GM21786 (cell line): Measurements from ENCODE around the gene VASH2.
"Not testable (repeated sequence)": the region's sequence is repeated elsewhere in the genome, so short reads cannot be mapped to it uniquely, and the experiment has no call there.

Experiments
- ATAC-seq: cut with Tn5 transposase; IDR thresholded peaks from one replicate; pipeline ENCODE4 v1.9.1; 2021; ENCODE audit not compliant: unreplicated experiment

Gene VASH2

GRCh38 chr1:212950243-212951125 is at the start of gene VASH2:
TSS of gene VASH2 (plus strand) at chr1:212950541. CDS start at chr1:212951543, 1,002 bp downstream.
- ATAC-seq: peak; percentile 91

GRCh38 chr1:212901290-212901689 is 49.1 kb upstream of the VASH2 start:
- ATAC-seq: no peak

- no peak for ATAC-seq
These were observed 48.3 kb upstream of the VASH2 start for GRCh38 chr1:212902054-212902453.

- no peak for ATAC-seq
These were observed 46.7 kb upstream of the VASH2 start for GRCh38 chr1:212903664-212904063.

GRCh38 chr1:212908071-212908470 is 42.3 kb upstream of the VASH2 start:
- ATAC-seq: not testable (repeated sequence)

- ATAC-seq: no peak
These were observed 41.4 kb upstream of the VASH2 start for GRCh38 chr1:212908971-212909370.

- no peak for ATAC-seq
These were observed 40.7 kb upstream of the VASH2 start for GRCh38 chr1:212909652-212910063.

GRCh38 chr1:212910213-212910612 is 40.1 kb upstream of the VASH2 start:
- ATAC-seq: not testable (repeated sequence)

GRCh38 chr1:212913638-212914037 is 36.7 kb upstream of the VASH2 start:
- not testable (repeated sequence) for ATAC-seq

GRCh38 chr1:212914110-212914509 is 36.2 kb upstream of the VASH2 start:
- not testable (repeated sequence) for ATAC-seq

GRCh38 chr1:212914789-212915188 is 35.6 kb upstream of the VASH2 start:
- no peak for ATAC-seq

- no peak for ATAC-seq
These were observed 34.9 kb upstream of the VASH2 start for GRCh38 chr1:212915245-212916091.

- ATAC-seq: no peak
These were observed 33.7 kb upstream of the VASH2 start for GRCh38 chr1:212916481-212917133.

GRCh38 chr1:212917134-212917485 is 33.2 kb upstream of the VASH2 start:
- ATAC-seq: no peak

GRCh38 chr1:212917858-212918257 is 32.5 kb upstream of the VASH2 start:
- no peak for ATAC-seq

GRCh38 chr1:212918824-212919223 is 31.5 kb upstream of the VASH2 start:
- no peak for ATAC-seq

- no peak for ATAC-seq
These were observed 30.1 kb upstream of the VASH2 start for GRCh38 chr1:212920246-212920645.

GRCh38 chr1:212920896-212921295 is 29.4 kb upstream of the VASH2 start:
- ATAC-seq: no peak

- no peak for ATAC-seq
These were observed 28.3 kb upstream of the VASH2 start for GRCh38 chr1:212922016-212922415.

GRCh38 chr1:212926372-212926771 is 24.0 kb upstream of the VASH2 start:
- ATAC-seq: no peak
